ENCODE measurements around the gene PRKAR1B. TPM values are rescaled to one million over a fixed set of nuclear protein-coding genes. Genes with fewer than 3 reads are reported as not detected.

PRKAR1B gene
- total and polyA plus RNA-seq, 9 donors: 14.3 to 49.0 (median 34.0) TPM

DNA sequence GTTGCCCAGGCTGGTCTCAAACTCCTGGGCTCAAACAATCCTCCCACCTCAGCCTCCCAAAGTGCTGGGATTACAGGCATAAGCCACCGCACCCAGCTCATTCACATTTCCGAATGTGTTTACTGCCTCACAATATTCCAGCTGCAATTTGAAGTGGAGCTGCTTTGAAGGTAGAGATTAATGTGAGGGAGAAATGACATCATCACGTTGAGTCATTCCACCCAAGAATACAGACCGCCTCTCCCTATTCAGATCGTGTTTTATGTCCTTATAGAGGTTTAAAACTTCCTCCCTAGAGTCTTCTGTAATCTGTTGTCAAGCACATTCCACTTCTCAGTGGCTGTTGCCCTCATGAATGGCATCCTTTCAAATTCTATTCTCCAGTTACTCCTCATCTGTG lies 107.0 kb downstream of the PRKAR1B start:
- DNase-seq: no peak
- H3K9me3 ChIP-seq: no peaks in the 10 kb centered on the region
- TF ChIP-seq POLR2A (IDR thresholded peaks at IDR 0.05) (no peak), EP300 (IDR thresholded peaks at IDR 0.05) (no peak)
- TF ChIP-seq, protein P1, sequence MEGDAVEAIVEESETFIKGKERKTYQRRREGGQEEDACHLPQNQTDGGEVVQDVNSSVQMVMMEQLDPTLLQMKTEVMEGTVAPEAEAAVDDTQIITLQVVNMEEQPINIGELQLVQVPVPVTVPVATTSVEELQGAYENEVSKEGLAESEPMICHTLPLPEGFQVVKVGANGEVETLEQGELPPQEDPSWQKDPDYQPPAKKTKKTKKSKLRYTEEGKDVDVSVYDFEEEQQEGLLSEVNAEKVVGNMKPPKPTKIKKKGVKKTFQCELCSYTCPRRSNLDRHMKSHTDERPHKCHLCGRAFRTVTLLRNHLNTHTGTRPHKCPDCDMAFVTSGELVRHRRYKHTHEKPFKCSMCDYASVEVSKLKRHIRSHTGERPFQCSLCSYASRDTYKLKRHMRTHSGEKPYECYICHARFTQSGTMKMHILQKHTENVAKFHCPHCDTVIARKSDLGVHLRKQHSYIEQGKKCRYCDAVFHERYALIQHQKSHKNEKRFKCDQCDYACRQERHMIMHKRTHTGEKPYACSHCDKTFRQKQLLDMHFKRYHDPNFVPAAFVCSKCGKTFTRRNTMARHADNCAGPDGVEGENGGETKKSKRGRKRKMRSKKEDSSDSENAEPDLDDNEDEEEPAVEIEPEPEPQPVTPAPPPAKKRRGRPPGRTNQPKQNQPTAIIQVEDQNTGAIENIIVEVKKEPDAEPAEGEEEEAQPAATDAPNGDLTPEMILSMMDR (IDR thresholded peaks at IDR 0.05): no peak
- no peak overlapping the region for H3K4me3 ChIP-seq
- H3K27ac ChIP-seq: no peak overlapping the region
- 75 to 82% (median 79%) methylated on average over 5 of the region's 5 CpGs for WGBS, 3 donors
- H3K4me1 ChIP-seq (ENCODE audit: insufficient read depth): no peaks in the 10 kb centered on the region
- intact Hi-C loops (cut with DNase I): no loop called here
- no peaks in the 10 kb centered on the region for H3K36me3 ChIP-seq
- H3K27me3 ChIP-seq: no peaks in the 10 kb centered on the region

DNA sequence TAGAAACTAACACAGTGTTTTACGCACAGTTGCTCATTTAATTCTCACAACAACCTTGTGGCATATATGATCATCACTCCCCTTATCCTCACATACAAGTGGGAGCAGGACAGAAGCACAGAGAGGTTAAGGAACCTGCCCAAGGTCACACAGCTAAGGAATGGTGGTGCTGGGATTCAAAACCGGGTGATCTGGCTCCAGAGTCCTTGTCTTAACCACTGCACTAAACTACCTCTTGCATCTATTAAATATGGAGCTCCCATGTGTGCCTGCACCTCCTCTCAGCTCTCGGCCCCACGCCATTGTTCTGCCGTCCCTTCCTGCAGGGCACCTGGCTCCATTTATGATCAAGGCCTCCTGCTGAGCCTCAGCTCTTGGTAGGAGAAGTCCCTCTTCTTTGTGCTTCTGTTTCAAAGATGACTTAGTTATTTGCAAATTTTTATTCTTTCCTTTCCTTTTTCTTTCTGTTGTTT lies 107.7 kb downstream of the PRKAR1B start:
- no peak for DNase-seq
- Histone ChIP-seq H3K36me3 (no peaks in the 10 kb centered on the region), H3K4me3 (no peak overlapping the region), H3K27ac (no peak overlapping the region), H3K4me1 (ENCODE audit: insufficient read depth) (no peaks in the 10 kb centered on the region), H3K9me3 (no peaks in the 10 kb centered on the region), H3K27me3 (no peaks in the 10 kb centered on the region)
- TF ChIP-seq EP300 (IDR thresholded peaks at IDR 0.05): no peak
- TF ChIP-seq, protein P1 (IDR thresholded peaks at IDR 0.05): no peak
- TF ChIP-seq POLR2A (IDR thresholded peaks at IDR 0.05): no peak
- intact Hi-C loops (cut with DNase I): no loop called here
- WGBS, 3 donors: 90 to 96% (median 93%) methylated on average over 5 of the region's 5 CpGs

DNA sequence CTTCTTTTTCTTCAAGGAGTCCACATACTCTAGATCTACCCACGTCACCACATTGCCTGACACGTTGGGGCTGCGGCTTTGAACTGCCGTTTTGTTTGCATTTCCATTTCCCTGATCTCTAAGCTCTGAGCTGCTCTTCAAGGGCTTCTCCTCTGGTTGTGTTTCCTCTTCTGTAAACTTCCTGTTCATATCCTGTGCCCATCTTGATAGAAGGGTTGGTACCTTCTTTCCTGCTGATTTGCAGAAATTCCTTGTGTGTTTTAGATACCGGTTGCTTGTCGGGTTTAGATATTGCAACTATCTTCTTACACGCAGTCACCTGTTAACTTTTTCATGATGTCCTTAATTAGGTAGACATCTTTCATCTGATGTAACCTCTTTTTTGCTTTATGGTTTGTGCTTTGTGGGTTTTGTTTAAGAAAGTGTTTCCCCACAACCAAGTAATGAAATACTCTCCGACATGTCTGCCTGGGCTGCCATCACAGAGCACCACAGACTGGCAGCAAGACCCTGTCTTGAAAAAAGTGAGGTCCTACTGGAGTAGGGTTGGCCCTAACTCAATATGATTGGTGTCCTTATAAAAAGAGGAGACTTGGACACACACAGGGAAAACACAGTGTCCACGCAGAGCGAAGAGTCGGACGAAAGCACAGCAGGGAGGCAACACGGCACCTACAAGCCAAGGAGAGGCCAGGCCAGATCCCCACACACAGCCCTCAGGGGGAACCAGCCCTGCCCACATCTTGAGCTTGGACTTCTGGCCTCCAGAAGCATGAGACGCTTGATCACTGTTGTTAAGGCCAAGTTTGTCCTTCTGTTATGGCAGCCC lies 108.3 kb downstream of the PRKAR1B start:
- Histone ChIP-seq H3K36me3 (no peaks in the 10 kb centered on the region), H3K27ac (no peak overlapping the region), H3K4me1 (ENCODE audit: insufficient read depth) (no peaks in the 10 kb centered on the region), H3K27me3 (no peaks in the 10 kb centered on the region), H3K9me3 (no peaks in the 10 kb centered on the region), H3K4me3 (no peak overlapping the region)
- no peak for TF ChIP-seq POLR2A (IDR thresholded peaks at IDR 0.05)
- TF ChIP-seq EP300 (IDR thresholded peaks at IDR 0.05): no peak
- TF ChIP-seq, protein P1 (IDR thresholded peaks at IDR 0.05): no peak
- no peak for DNase-seq
- intact Hi-C loops (cut with DNase I): no loop called here
- 84 to 91% (median 87%) methylated on average over 14 of the region's 14 CpGs for WGBS, 3 donors

DNA sequence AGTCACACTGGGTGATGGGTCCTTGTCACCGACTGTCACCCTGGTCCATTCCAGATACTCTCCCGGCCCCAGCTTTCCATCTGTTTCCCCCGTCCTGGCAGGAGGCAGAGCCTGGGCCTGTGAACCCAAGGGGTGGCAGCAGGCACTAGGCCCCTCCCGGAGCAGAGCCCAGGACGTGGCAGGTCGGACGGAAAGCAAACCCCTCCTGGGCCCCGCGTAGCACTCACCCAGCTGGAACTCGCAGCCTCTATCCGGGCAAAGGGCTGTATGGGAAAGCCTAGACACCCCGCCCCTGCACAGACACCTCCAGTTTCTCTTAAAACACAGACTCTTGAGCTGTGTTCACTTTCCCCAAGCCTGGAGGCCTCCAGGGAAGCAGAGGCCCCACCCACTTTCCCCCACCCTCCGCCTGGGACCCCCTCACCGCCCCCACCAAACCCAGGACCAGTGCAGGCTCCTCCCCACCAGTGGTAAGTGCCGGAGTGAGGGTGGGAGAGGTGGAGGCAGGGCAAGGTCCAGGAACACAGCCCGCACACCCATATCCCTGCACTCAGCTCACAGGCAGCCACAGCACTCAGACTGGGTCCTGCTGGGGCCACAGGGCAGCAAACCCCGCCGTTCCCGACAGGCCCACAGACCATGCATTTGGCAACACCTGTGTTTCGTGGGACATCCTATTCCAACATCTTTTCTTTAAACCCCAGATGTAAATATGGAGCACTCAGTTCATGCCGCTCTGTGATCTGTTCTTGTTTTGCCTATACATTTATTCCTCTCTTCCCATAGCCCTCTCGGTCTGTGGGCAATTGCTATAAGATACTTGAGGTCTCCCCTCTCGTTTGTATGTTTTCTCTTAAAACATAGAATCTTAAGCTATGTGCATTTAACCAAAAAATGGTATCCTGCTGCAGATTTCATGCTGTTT lies 109.2 kb downstream of the PRKAR1B start:
- no peaks in the 10 kb centered on the region for H3K4me1 ChIP-seq (ENCODE audit: insufficient read depth)
- WGBS, 3 donors: 92 to 94% (median 92%) methylated on average over 23 of the region's 23 CpGs
- H3K27ac ChIP-seq: no peak overlapping the region
- H3K36me3 ChIP-seq: no peaks in the 10 kb centered on the region
- H3K9me3 ChIP-seq: no peaks in the 10 kb centered on the region
- intact Hi-C loops (cut with DNase I): no loop called here
- no peak overlapping the region for H3K4me3 ChIP-seq
- H3K27me3 ChIP-seq: no peaks in the 10 kb centered on the region
- no peak for TF ChIP-seq EP300 (IDR thresholded peaks at IDR 0.05)
- no peak for TF ChIP-seq POLR2A (IDR thresholded peaks at IDR 0.05)
- TF ChIP-seq, protein P1 (IDR thresholded peaks at IDR 0.05): no peak
- no peak for DNase-seq
